GM18861 (cell line): ENCODE data around the gene SNRNP27.
"Not testable (repeated sequence)": the region's sequence is repeated elsewhere in the genome, so short reads cannot be mapped to it uniquely, and the experiment has no call there.

Source experiments
- ATAC-seq: cut with Tn5 transposase; IDR thresholded peaks from one replicate; pipeline ENCODE4 v1.9.1; 2021; ENCODE audit not compliant: unreplicated experiment

The SNRNP27 gene

GRCh38 chr2:69893684-69894551 is at the start of gene SNRNP27:
Gene SNRNP27 (plus strand): TSS chr2:69893956. CDS start chr2:69893985, 29 bp downstream.
- ATAC-seq = no peak

DNA sequence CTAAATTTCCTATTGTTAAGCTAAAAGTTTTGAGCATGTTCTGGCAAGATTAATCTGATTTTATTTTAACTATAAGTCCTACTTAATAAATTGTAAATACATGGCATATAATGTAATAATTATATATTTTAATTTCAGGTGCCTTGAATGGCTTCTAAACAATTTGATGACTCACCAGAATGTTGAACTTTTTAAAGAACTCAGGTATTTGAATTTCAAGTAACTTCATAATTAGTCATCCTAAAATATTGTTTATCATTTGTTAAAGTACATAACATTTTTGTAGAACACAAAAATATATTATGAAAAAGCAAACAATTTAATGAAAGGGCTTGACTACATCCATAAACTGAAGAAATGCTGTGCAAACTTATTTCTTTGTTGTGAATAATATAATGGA is 49.8 kb upstream of the SNRNP27 start:
- no peak for ATAC-seq

DNA sequence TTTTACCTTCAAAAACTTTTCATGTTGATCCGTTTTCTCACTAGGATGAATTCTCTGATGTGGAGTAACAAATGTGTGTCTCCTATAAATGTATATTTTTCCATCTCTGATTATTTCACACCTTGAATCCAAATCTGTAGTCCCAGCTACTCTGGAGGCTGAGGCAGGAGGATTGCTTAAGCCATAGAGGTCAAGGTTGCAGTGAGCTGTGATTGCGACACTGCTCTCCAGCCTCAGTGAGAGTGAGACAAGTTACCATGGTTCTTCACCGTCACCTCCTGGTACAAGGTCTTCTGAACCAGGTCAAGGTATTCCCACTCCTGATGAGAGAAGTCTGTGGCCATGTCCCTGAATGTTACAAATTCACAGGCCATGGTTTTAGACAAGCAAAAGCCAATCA is 49.2 kb upstream of the SNRNP27 start:
- ATAC-seq = no peak

GRCh38 chr2:69846182-69847067 is 47.3 kb upstream of the SNRNP27 start:
- no peak for ATAC-seq

DNA sequence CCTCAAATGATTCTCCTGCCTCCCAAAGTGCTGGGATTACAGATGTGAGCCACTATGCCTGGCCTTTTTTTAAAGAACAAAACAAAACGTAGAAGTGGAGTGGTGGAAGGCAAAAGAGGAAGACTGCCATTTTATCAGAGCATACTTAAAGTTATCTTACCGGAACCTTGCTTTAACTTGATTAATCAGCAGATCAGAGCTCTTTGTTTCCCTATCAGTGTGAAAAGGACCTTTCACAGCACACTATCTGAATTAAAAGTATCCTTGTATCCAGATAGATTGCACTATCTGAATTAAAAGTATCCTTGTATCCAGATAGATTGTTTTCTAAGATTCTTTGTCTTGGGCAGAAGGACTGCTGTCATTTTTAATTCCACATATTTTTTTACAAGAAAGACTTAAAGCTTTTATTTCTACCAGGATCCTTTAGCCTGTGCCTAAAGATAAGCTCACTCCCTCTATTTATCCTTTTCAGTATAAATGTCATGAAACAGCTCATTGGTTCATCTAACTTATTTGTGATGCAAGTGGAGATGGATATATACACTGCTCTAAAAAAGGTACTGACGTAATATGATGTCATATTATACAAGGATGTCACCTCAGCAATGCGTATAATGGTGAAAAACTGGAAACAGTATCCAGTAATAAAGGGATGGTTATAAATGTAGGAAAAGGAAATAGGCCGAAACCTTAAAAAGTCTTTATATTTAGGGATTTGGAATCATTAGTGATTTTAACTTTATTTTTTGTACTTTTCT is 46.5 kb upstream of the SNRNP27 start:
- no peak for ATAC-seq

DNA sequence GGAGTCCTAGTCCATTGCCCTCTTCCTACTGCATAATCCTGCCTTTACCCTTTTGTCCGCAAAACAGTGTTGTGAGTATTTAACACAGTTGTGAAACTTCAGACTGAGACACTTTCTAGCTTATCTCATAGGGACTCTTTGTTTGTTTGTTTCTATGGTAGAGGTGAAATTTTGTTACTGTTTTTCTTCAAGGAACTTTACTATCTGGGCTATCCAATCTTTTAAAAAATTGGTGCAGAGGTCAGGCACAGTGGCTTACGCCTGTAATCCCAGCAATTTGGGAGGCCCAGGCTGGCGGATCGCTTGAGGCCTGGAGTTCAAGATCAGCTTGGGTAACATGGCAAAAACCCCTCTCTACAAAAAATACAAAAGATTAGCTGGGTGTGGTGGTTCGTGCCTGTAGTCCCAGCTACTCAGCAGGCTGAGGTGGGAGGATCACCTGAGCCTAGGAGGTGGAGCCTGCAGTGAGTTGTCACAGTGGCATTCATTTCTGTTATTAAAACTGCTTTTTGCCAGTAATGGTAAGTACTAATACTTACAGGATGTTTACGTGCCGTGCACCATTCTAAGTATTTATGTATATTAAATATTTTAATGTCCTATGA is 45.5 kb upstream of the SNRNP27 start:
- no peak for ATAC-seq

DNA sequence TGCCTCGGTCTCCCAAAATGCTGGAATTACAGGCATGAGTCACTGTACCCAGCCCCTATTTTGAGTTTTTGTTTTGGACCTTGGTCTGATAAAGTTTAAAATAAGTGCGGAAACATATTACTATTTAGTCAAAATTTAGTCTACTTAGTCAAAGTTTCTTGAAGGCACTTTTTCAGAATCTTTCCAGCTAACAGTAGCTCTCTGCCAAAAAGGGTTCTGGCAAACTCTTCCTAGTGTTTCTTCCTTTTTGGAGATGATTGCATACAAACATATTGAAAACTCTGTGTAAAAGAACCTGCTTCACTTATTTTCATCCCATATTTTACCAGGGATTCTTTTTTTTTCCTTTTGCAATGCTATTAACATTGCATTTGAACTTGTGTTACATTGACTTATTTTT is 35.5 kb upstream of the SNRNP27 start:
- no peak for ATAC-seq

DNA sequence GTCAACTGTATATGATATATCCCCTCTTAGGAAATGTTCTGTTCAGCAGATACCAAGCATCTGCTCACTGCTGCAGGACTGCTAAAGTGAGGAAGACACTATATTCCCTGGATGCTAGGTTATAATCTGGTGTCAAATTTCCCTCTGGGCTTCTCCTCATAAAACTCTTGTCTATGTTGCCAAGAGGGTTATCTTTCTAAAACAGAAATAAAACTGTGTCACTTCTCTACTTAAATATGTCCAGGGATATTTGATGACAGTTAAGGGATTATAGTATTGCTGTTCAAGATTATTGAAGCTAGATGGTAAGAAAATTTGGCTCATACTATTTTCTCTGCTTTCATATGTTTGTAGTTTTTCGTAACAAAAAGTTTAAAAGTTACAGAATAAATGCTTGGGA is 30.5 kb upstream of the SNRNP27 start:
- no peak for ATAC-seq

- no peak for ATAC-seq
These were observed 5.3 kb upstream of the SNRNP27 start for GRCh38 chr2:69888451-69888850.

- no peak for ATAC-seq
These were observed 4.5 kb upstream of the SNRNP27 start for GRCh38 chr2:69889302-69889701.

GRCh38 chr2:69890881-69891280 is 2.9 kb upstream of the SNRNP27 start:
- ATAC-seq = no peak

DNA sequence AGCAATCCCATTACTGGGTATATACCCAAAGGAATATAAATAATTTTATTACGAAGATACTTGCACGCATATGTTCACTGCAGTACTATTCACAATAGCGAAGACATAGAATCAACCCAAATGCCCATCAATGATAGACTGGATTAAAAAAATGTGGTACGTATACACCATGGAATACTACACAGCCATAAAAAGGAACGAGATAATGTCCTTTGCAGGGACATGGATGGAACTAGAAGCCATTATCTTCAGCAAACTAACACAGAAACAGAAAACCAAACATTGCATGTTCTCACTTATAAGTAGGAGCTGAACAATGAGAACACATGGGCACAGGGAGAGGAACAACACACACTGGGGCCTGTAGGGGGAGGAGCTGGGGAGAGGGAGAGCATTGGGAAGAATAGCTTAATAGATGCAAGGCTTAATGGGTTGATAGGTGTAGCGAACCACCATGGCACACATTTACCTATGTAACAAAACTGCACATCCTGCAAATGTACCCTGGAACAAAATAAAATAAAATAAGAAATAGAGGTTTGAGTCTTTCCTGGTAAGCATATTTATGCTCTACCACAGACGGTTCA is 825 bp upstream of the SNRNP27 start:
- not testable (repeated sequence) for ATAC-seq

DNA sequence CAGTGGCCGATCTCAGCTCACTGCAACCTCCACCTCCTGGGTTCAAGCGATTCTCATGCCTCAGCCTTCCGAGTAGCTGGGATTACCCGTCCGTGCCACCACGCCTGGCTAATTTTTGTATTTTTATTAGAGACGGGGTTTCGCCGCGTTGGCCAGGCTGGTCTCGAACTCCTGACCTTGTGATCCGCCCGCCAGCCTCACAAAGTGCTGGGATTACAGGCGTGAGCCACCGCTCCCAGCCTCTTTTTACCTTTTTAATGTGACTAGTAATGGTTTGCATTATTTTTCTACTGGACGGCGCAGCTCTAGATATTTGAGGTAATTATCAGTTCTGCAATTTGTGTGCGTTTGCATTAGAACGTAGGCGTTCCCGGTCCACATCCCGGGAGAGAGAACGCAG is 981 bp downstream of the SNRNP27 start:
- not testable (repeated sequence) for ATAC-seq

DNA sequence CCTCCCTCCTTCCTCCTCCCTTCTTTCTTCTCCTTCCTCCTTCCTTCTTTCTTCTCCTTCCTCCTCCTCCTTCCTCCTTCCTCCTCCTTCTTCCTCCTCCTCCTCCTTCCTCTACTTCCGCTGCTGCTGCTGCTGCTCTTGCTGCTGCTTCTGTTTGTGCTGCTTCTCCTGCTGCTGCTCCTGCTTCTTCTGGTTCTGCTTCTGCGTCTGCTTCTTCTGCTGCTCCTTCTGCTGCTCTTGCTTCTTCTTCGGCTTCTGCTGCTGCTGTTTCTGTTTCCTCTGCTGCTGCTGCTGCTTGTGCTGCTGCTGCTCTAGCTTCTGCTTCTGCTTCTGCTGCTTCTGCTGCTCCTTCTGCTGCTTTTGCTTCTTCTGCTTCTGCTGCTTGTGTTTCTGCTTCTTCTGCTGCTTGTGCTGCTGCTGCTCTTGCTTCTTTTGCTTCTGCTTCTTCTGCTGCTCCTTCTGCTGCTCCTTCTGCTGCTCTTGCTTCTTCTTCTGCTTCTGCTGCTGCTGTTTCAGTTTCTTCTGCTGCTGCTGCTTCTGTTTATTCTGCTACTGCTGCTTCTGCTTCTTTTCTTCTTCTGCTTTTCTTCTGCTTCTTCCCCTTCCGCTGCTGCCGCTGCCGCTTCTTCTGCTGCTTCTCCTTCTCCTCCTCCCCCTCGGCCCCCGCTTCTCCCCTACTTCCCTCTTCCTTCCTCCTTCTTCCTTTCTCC is 8.6 kb downstream of the SNRNP27 start:
- no peak for ATAC-seq

- ATAC-seq = no peak
These were observed 13.5 kb downstream of the SNRNP27 start for GRCh38 chr2:69907216-69907615.

DNA sequence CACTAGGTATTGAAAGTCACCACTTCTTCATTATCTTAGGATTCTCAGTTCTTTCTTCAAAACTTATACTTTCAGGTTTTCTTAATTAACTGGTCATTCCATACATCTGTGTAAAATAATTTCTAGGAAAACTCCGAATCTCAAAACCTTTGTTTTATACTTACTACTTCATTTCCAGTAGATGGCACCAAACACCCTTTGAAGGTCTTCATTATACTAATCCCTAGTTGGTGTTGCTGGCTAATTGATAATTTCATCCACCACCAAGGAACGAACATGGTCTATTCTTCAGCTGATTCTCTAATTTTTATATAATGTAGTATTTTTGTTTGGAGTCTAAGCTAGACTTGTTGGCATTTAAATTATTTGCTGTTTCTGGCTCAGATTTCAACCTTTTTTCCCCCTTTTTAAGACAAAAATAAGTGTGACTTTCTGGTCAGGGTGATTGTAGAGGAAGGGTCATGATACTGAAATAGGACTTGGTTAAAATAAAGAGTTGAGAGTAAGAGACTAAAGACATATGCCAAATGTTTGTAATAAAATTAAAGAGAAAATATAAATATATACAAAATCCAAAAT is 18.3 kb downstream of the SNRNP27 start:
- ATAC-seq = no peak

GRCh38 chr2:69914164-69914949 is 20.6 kb downstream of the SNRNP27 start:
- peak; percentile 83 for ATAC-seq
